Measurements from ENCODE around the gene ELAVL1.
"Not testable (repeated sequence)": the region's sequence is repeated elsewhere in the genome, so short reads cannot be mapped to it uniquely, and the experiment has no call there.

- TF ChIP-seq CTCF, POLR2A (IDR thresholded peaks at IDR 0.05): not testable (repeated sequence)
Measured at GRCh38 chr19:7930030-7930429, 75.4 kb downstream of the ELAVL1 start.
